Panc1 (cell line): ENCODE data around the gene SOSTDC1. TPM values are rescaled to one million over a fixed set of nuclear protein-coding genes. Genes with fewer than 3 reads are reported as not detected.
A peak's percentile ranks its signal among the peaks of the same experiment; 100 is the strongest.

Source experiments
- ATAC-seq: fragments of 200-7000 bp; cut with Tn5 transposase; 2 replicates; pipeline ENCODE4 v1.9.1; 2020; ENCODE audit warnings: mild to moderate bottlenecking, moderate library complexity
- BruUV-seq: library from RNA; stranded (reverse); fragments of 400-500 nt; replicated peaks from 2 replicates; lab custom pipeline; 2021; lab: Mats Ljungman, UMichigan
- CTCF ChIA-PET: fragments of 300-600 bp; sonication (Branson Sonifier 250); formaldehyde crosslinking; loops from one replicate; lab custom pipeline; 2022; ENCODE audit warnings: antibody characterized with exemption; lab: Charles Lee
- POLR2A ChIA-PET: fragments of 300-600 bp; sonication (Branson Sonifier 250); formaldehyde crosslinking; loops from one replicate; lab custom pipeline; 2022; ENCODE audit warnings: antibody characterized with exemption; lab: Charles Lee
- DNase-seq: peaks from one replicate; pipeline ENCODE4 v3.0.0-alpha.2; 2010; ENCODE audit warnings: low read depth, low spot score
- H3K27ac ChIP-seq: 2 replicates; pipeline ENCODE4 v1.5.1; 2011; ENCODE audit warnings: mild to moderate bottlenecking, low read length, inconsistent platforms
- H3K27me3 ChIP-seq: fragments of 200-500 bp; sonication (Bioruptor generic); 2 replicates; pipeline ENCODE4 v1.6.0; 2014; ENCODE audit warnings: low read length, inconsistent platforms; ENCODE audit not compliant: control insufficient read depth, insufficient read depth
- H3K36me3 ChIP-seq: fragments of 200-500 bp; sonication (Bioruptor generic); 2 replicates; pipeline ENCODE4 v1.5.1; 2014; ENCODE audit warnings: inconsistent platforms, mild to moderate bottlenecking, low read length, moderate library complexity; ENCODE audit not compliant: control insufficient read depth, insufficient read depth
- H3K4me1 ChIP-seq: 2 replicates; pipeline ENCODE4 v1.5.1; 2011; ENCODE audit warnings: inconsistent platforms, mild to moderate bottlenecking, low read length, moderate library complexity; ENCODE audit not compliant: control insufficient read depth, insufficient read depth
- H3K4me3 ChIP-seq, 2 experiments: 2 replicates each; pipeline ENCODE4 v1.5.1; 2011 to 2012; ENCODE audit warnings: low read depth in 2 of 2, low read length in 2 of 2, mild to moderate bottlenecking in 2 of 2, inconsistent platforms in 1 of 2, moderate library complexity in 1 of 2
- H3K9me3 ChIP-seq: fragments of 200-500 bp; sonication (Bioruptor generic); 2 replicates; pipeline ENCODE4 v1.5.1; 2014; ENCODE audit warnings: low read depth, mild to moderate bottlenecking, inconsistent platforms, low read length, moderate library complexity; ENCODE audit not compliant: control insufficient read depth, insufficient read depth
- POLR2AphosphoS5 ChIP-seq: IDR thresholded peaks from 2 replicates; pipeline ENCODE4 v1.6.1; 2012; ENCODE audit warnings: mild to moderate bottlenecking, low read depth, low read length, moderate library complexity
- REST ChIP-seq, 2 experiments: IDR thresholded peaks; 2 replicates each; pipeline ENCODE4 v1.6.1; 2011 to 2012; ENCODE audit warnings: low read depth in 2 of 2, control low read depth in 1 of 2, low read length in 1 of 2, mild to moderate bottlenecking in 1 of 2, moderate library complexity in 1 of 2; ENCODE audit not compliant: insufficient read depth in 1 of 2
- SIN3A ChIP-seq: IDR thresholded peaks from 2 replicates; pipeline ENCODE4 v1.6.1; 2012; ENCODE audit warnings: low read depth, mild to moderate bottlenecking, low read length, moderate library complexity, borderline replicate concordance; ENCODE audit not compliant: insufficient read depth
- TCF7L2 ChIP-seq: IDR thresholded peaks from 2 replicates; pipeline ENCODE4 v1.6.1; 2011; ENCODE audit warnings: mild to moderate bottlenecking, low read depth, low read length, inconsistent platforms
- in situ Hi-C: cut with HindIII; loops from 2 replicates; pipeline ENCODE4 v1.10.0; 2016; ENCODE audit warnings: low sequenced_read_pairs, low pct_unique_long_range_greater_than_20kb
- intact Hi-C: fragments of 100-400 bp; cut with micrococcal nuclease; formaldehyde crosslinking; loops from one replicate; pipeline ENCODE4 v1.10.0; 2022; ENCODE audit not compliant: unreplicated experiment
- total RNA-seq: library from RNA; stranded (reverse); gene quantifications from one replicate; pipeline ENCODE4 v1.2.1, GENCODE V29; 2021; ENCODE audit not compliant: unreplicated experiment
- TF ChIP-seq, protein P1 (sequence below): fragments of 450-650 bp; IDR thresholded peaks from 2 replicates; pipeline ENCODE4 v1.5.1; 2017; ENCODE audit warnings: mild to moderate bottlenecking

Gene SOSTDC1
- total RNA-seq, 1 experiment from 2014 or later = not detected

DNA sequence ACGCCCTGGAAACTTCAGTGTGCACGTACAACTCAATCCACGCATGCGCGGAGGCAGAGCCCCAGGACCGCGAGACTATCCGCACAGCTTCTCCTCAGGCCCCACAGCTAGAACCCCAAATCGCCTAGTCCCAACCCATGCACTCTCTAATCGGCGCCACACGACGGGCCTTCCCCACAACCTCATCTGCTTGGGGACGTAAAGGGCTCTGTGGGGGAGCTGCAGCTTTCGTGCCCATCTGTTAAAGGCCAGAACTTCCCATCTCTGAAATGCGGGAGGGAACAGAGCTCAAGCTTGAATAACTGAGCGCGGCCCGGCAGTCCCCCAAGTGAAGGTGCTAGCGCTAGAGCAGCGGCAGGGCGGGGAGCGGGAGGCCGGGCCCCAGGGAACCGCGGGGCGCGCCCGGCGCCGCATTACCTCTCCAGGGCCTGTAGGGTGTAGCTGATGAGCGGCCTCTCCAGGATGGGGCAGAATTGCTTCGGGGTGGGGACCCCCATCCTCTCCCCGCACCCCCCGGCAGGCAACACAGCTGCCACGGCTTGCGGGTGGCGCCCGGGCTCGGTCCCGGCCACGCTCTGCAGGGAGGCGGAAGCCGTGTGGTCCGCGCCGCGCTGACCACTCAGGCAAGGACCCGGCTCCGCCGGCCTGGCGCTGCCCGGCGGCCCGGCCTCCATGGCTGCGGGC lies 44.7 kb downstream of the SOSTDC1 start:
- intact Hi-C loops (no loop called here), in situ Hi-C loops (no loop called here)
- Histone ChIP-seq H3K36me3 (no peaks in the 10 kb centered on the region), H3K27me3 (no peaks in the 10 kb centered on the region), H3K4me3 (peak overlapping the region; percentile 65 to 80), H3K27ac (peak overlapping the region; percentile 89), H3K9me3 (no peaks in the 10 kb centered on the region), H3K4me1 (peaks cover 11% of the 10 kb centered on the region)
- TF ChIP-seq, protein P1, sequence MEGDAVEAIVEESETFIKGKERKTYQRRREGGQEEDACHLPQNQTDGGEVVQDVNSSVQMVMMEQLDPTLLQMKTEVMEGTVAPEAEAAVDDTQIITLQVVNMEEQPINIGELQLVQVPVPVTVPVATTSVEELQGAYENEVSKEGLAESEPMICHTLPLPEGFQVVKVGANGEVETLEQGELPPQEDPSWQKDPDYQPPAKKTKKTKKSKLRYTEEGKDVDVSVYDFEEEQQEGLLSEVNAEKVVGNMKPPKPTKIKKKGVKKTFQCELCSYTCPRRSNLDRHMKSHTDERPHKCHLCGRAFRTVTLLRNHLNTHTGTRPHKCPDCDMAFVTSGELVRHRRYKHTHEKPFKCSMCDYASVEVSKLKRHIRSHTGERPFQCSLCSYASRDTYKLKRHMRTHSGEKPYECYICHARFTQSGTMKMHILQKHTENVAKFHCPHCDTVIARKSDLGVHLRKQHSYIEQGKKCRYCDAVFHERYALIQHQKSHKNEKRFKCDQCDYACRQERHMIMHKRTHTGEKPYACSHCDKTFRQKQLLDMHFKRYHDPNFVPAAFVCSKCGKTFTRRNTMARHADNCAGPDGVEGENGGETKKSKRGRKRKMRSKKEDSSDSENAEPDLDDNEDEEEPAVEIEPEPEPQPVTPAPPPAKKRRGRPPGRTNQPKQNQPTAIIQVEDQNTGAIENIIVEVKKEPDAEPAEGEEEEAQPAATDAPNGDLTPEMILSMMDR = peak; percentile 42
- TF ChIP-seq REST (IDR thresholded peaks at IDR 0.05; ENCODE audit: insufficient read depth in 1 of 2, low read depth in 2 of 2, low read length in 1 of 2) = no peak
- TF ChIP-seq POLR2AphosphoS5 = peak; percentile 88
- TF ChIP-seq TCF7L2 = 0 out of 2 replicates have a peak, but pooled peaks have one; percentile 10
- DNase-seq (peak; percentile 78), ATAC-seq (peak; percentile 91)
- POLR2A ChIA-PET = interaction anchor here (0.6 to 1.5 kb wide), 3 partner anchors 55 to 105 kb away, joined by 3 read pairs; no protein-coding TSS in a partner anchor
- no TSS peak for BruUV-seq
- CTCF ChIA-PET = interaction anchor here (0.5 to 0.6 kb wide), 2 partner anchors 130 to 225 kb away, joined by 3 to 4 read pairs; partner anchors contain the start of gene ANKMY2

- H3K4me1 ChIP-seq = peaks cover 11% of the 10 kb centered on the region
- in situ Hi-C loops = no loop called here
- no peaks in the 10 kb centered on the region for H3K36me3 ChIP-seq
- intact Hi-C loops = no loop called here
- POLR2A ChIA-PET = interaction anchor here (0.6 to 1.5 kb wide), 2 partner anchors 55 to 105 kb away, joined by 3 read pairs; no protein-coding TSS in a partner anchor
- H3K4me3 ChIP-seq = peak overlapping the region; percentile 65 to 80
- no TSS peak for BruUV-seq
- no peak for TF ChIP-seq REST (IDR thresholded peaks at IDR 0.05; ENCODE audit: insufficient read depth in 1 of 2, low read depth in 2 of 2, low read length in 1 of 2)
- no peak for TF ChIP-seq POLR2AphosphoS5
- no peak for TF ChIP-seq SIN3A
- no peak for TF ChIP-seq TCF7L2
- TF ChIP-seq, protein P1 = no peak
- no peaks in the 10 kb centered on the region for H3K9me3 ChIP-seq
- CTCF ChIA-PET = interaction anchor here (0.5 kb wide), 1 partner anchor 130 kb away, joined by 3 read pairs; no protein-coding TSS in a partner anchor
- peak; percentile 2 for ATAC-seq
- H3K27ac ChIP-seq = peak overlapping the region; percentile 89
- no peak for DNase-seq
- H3K27me3 ChIP-seq = no peaks in the 10 kb centered on the region
Observed at GRCh38 chr7:16420329-16420648, 45.2 kb downstream of the SOSTDC1 start.
